Measurements from ENCODE around the gene HMG20A.

- TF ChIP-seq GATA2 (IDR thresholded peaks at IDR 0.05; ENCODE audit: low read depth, low read length) = no peak
- no peak for TF ChIP-seq GATA3 (IDR thresholded peaks at IDR 0.05; ENCODE audit: low read depth, low read length)
Measured at GRCh38 chr15:77474310-77474988, 53.8 kb downstream of the HMG20A start.

All from SH-SY5Y (cell line).